Left cardiac atrium (tissue), 4 donors: ENCODE data around the gene CACNA1D. TPM values are rescaled to one million over a fixed set of nuclear protein-coding genes. Genes with fewer than 3 reads are reported as not detected.
A peak's percentile ranks its signal among the peaks of the same experiment; 100 is the strongest.

Source experiments
- ATAC-seq, 2 donors: fragments of 200-7000 bp; cut with Tn5 transposase; one replicate each; pipeline ENCODE4 v1.9.1; 2020; ENCODE audit warnings: mild to moderate bottlenecking in 2 of 2, moderate library complexity in 2 of 2
- DNase-seq: peaks from one replicate; pipeline ENCODE4 v3.0.0-alpha.2; 2020
- intact Hi-C, 2 donors: fragments of 100-400 bp; cut with DNase I; formaldehyde crosslinking; loops; one replicate each; pipeline versions ENCODE4 v1.14.1 to v1.15.1; 2022 to 2023
- total RNA-seq, 2 donors: library from RNA; stranded (reverse); fragmentation: NEBNext Ultra II Directional; extraction: Animal tissue kit (Norgen Biotek cat#: 25700); gene quantifications; one replicate each; pipeline ENCODE4 v1.2.1, GENCODE V29; 2021
- donor health status: DM: no; HTN: yes; CAD: no.
- donor health status: DM: no; HTN: yes; CAD: no; lungs with severe emphysema.
- donor health status: DM: yes; HTN: yes; CAD: no.
- donor health status: Dilated cardiomyopathy.

CACNA1D gene
- total RNA-seq, 2 donors from 2014 or later = 2.4 to 6.9 TPM

- intact Hi-C loops = no loop called here
- DNase-seq (no peak), ATAC-seq (no peak)
Observed at GRCh38 chr3:53592862-53593261, 98.5 kb downstream of the CACNA1D start.

- intact Hi-C loops = no loop called here
- ATAC-seq (no peak), DNase-seq (no peak)
Observed at GRCh38 chr3:53593611-53594010, 99.2 kb downstream of the CACNA1D start.

GRCh38 chr3:53594276-53594675 is 99.9 kb downstream of the CACNA1D start:
- intact Hi-C loops = no loop called here
- ATAC-seq (no peak), DNase-seq (no peak)

GRCh38 chr3:53595660-53596059 is 101.2 kb downstream of the CACNA1D start:
- intact Hi-C loops = no loop called here
- no peak for DNase-seq
- ATAC-seq = no peak

- ATAC-seq = peak in 1 of 2 donors; percentile 67
- intact Hi-C loops = no loop called here
- no peak for DNase-seq
Observed at GRCh38 chr3:53597136-53597915, 102.9 kb downstream of the CACNA1D start.

GRCh38 chr3:53599771-53600170 is 105.4 kb downstream of the CACNA1D start:
- no peak for DNase-seq
- no peak for ATAC-seq
- intact Hi-C loops = no loop called here

- DNase-seq (no peak), ATAC-seq (no peak)
- intact Hi-C loops = no loop called here
Observed at GRCh38 chr3:53602866-53603265, 108.5 kb downstream of the CACNA1D start.

- ATAC-seq = no peak
Observed at GRCh38 chr3:53604232-53604631, 109.8 kb downstream of the CACNA1D start.

GRCh38 chr3:53606793-53607192 is 112.4 kb downstream of the CACNA1D start:
- no peak for ATAC-seq
- no peak for DNase-seq
- intact Hi-C loops = no loop called here

More at GRCh38 chr3:53604232-53604631, 109.8 kb downstream of the CACNA1D start:
- intact Hi-C loops = no loop called here
- DNase-seq = no peak

GRCh38 chr3:53612508-53612907 is 118.1 kb downstream of the CACNA1D start:
- no peak for ATAC-seq
- intact Hi-C loops = no loop called here
- no peak for DNase-seq

GRCh38 chr3:53613125-53613524 is 118.7 kb downstream of the CACNA1D start:
- intact Hi-C loops = no loop called here
- ATAC-seq = peak in 1 of 2 donors; percentile 63
- no peak for DNase-seq

GRCh38 chr3:53614307-53614706 is 119.9 kb downstream of the CACNA1D start:
- ATAC-seq = no peak
- DNase-seq = no peak
- intact Hi-C loops = no loop called here

- DNase-seq (no peak), ATAC-seq (peak in 1 of 2 donors; percentile 26)
- intact Hi-C loops = no loop called here
Observed at GRCh38 chr3:53616321-53616720, 121.9 kb downstream of the CACNA1D start.

- peak in 1 of 2 donors; percentile 25 for ATAC-seq
Observed at GRCh38 chr3:53616971-53617892, 122.8 kb downstream of the CACNA1D start.

GRCh38 chr3:53617893-53618523 is 123.6 kb downstream of the CACNA1D start:
- ATAC-seq (peak; percentile 19 to 71), DNase-seq (peak; percentile 41)
- intact Hi-C loops = no loop called here

More at GRCh38 chr3:53616971-53617892, 122.8 kb downstream of the CACNA1D start:
- intact Hi-C loops = no loop called here
- DNase-seq = no peak

- DNase-seq = no peak
- no peak for ATAC-seq
- intact Hi-C loops = no loop called here
Observed at GRCh38 chr3:53618524-53618906, 124.1 kb downstream of the CACNA1D start.

- ATAC-seq = no peak
- intact Hi-C loops = no loop called here
- no peak for DNase-seq
Observed at GRCh38 chr3:53618936-53619335, 124.5 kb downstream of the CACNA1D start.

GRCh38 chr3:53624061-53624857 is 129.8 kb downstream of the CACNA1D start:
- intact Hi-C loops = no loop called here
- ATAC-seq (no peak), DNase-seq (no peak)

GRCh38 chr3:53626876-53627275 is 132.5 kb downstream of the CACNA1D start:
- ATAC-seq (no peak), DNase-seq (no peak)
- intact Hi-C loops = no loop called here
